HEK293T (cell line): ENCODE results near the gene TKFC.

Experiments used
- CTCF ChIA-PET: fragments of 350-600 bp; formaldehyde crosslinking; extraction: SDS; loops from one replicate; lab custom pipeline; 2021; ENCODE audit warnings: antibody characterized with exemption, inconsistent platforms; lab: Yijun Ruan, JAX
- POLR2A ChIA-PET: fragments of 350-600 bp; formaldehyde crosslinking; extraction: SDS; loops from one replicate; lab custom pipeline; 2020; ENCODE audit warnings: antibody characterized with exemption, inconsistent platforms; lab: Yijun Ruan, JAX
- DNase-seq: peaks from one replicate; pipeline ENCODE4 v3.0.0; 2012; ENCODE audit warnings: mixed read lengths; ENCODE audit errors: extremely low spot score
- ARNT ChIP-seq: fragments of 450-650 bp; IDR thresholded peaks from 2 replicates; pipeline ENCODE4 v1.6.1; 2017; ENCODE audit warnings: mild to moderate bottlenecking
- BHLHE40 ChIP-seq: fragments of 450-650 bp; IDR thresholded peaks from 2 replicates; pipeline ENCODE4 v1.6.1; 2016; ENCODE audit warnings: mild to moderate bottlenecking, moderate library complexity, borderline replicate concordance
- CTBP1 ChIP-seq: fragments of 450-650 bp; IDR thresholded peaks from 2 replicates; pipeline ENCODE4 v1.6.1; 2016; ENCODE audit warnings: borderline replicate concordance
- ELF4 ChIP-seq: fragments of 450-650 bp; IDR thresholded peaks from 2 replicates; pipeline ENCODE4 v1.6.1; 2017; ENCODE audit warnings: antibody characterized with exemption
- FOXA1 ChIP-seq: fragments of 450-650 bp; IDR thresholded peaks from 2 replicates; pipeline ENCODE4 v1.6.1; 2016; ENCODE audit warnings: mild to moderate bottlenecking
- FOXK2 ChIP-seq: fragments of 450-650 bp; IDR thresholded peaks from 2 replicates; pipeline ENCODE4 v1.6.1; 2016; ENCODE audit warnings: mild to moderate bottlenecking
- FOXM1 ChIP-seq: fragments of 450-650 bp; IDR thresholded peaks from 2 replicates; pipeline ENCODE4 v1.6.1; 2017; ENCODE audit warnings: mild to moderate bottlenecking, borderline replicate concordance
- HDGF ChIP-seq: fragments of 450-650 bp; IDR thresholded peaks from 2 replicates; pipeline ENCODE4 v1.6.1; 2017; ENCODE audit warnings: antibody characterized with exemption, borderline replicate concordance
- L3MBTL2 ChIP-seq: fragments of 450-650 bp; conservative IDR thresholded peaks from 2 replicates; pipeline ENCODE4 v1.6.1; 2016; ENCODE audit warnings: mild to moderate bottlenecking
- LEF1 ChIP-seq: fragments of 450-650 bp; IDR thresholded peaks from 2 replicates; pipeline ENCODE4 v1.6.1; 2017; ENCODE audit warnings: mild to moderate bottlenecking, borderline replicate concordance
- NFRKB ChIP-seq: fragments of 450-650 bp; IDR thresholded peaks from 2 replicates; pipeline ENCODE4 v1.6.1; 2016; ENCODE audit warnings: mild to moderate bottlenecking, moderate library complexity
- PKNOX1 ChIP-seq: fragments of 450-650 bp; IDR thresholded peaks from 2 replicates; pipeline ENCODE4 v1.6.1; 2016
- SP1 ChIP-seq: fragments of 450-650 bp; IDR thresholded peaks from 2 replicates; pipeline ENCODE4 v1.6.1; 2017
- SUZ12 ChIP-seq: fragments of 450-650 bp; IDR thresholded peaks from 2 replicates; pipeline ENCODE4 v1.6.1; 2016; ENCODE audit warnings: mild to moderate bottlenecking
- TARDBP ChIP-seq: fragments of 450-650 bp; IDR thresholded peaks from 2 replicates; pipeline ENCODE4 v1.6.1; 2016
- ZNF384 ChIP-seq: fragments of 450-650 bp; IDR thresholded peaks from 2 replicates; pipeline ENCODE4 v1.6.1; 2016

The TKFC gene, protein sequence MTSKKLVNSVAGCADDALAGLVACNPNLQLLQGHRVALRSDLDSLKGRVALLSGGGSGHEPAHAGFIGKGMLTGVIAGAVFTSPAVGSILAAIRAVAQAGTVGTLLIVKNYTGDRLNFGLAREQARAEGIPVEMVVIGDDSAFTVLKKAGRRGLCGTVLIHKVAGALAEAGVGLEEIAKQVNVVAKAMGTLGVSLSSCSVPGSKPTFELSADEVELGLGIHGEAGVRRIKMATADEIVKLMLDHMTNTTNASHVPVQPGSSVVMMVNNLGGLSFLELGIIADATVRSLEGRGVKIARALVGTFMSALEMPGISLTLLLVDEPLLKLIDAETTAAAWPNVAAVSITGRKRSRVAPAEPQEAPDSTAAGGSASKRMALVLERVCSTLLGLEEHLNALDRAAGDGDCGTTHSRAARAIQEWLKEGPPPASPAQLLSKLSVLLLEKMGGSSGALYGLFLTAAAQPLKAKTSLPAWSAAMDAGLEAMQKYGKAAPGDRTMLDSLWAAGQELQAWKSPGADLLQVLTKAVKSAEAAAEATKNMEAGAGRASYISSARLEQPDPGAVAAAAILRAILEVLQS

DNA sequence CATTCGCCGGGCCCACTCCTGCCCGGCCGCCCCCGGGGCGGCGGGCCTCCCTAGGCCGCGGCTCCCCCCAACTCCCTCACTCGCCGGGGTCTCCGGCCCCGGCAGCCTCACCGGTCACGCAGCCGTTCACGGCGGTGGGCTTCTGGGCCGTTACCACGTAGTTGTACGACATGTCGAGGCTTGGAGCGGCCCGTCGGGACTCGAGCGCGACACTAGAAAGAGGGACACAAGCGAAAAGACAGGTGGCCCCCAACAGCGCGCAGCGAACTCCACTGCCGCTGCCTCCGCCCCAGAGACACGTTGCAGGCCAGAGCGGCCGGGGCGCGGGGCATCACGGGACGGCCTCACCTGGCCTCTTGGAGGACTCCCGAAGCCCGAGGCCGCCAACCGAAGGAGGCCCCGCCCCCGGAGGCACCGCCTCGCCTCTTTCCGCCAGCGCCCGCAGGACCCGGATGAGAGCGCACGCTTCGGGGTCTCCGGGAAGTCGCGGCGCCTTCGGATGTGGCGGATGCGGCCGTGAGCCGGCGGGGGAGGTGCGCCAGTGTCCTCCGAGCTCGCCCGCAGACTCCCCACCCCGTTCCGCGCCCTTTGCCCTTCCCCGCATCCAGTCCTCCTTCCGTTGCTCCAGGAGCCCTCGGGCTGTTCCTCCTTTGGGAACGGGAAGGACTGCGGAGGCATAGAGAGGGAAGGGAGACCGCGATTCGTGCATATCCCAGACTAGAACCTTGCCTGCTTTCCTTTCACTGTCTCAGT lies at the start of gene TKFC, which contains the start of gene DDB1:
TKFC (plus strand) TSS at position 432 of the 753 bp plus-strand sequence. CDS start 1,501 bp downstream, outside the sequence.
DDB1 (minus strand) TSS at position 309 of the 753 bp plus-strand sequence; CDS start at position 172, 137 bp downstream.
- CTCF ChIA-PET: interaction anchor here (0.9 to 2.0 kb wide), 2 partner anchors 29 to 52 kb away, joined by 3 to 27 read pairs; partner anchors contain the start of genes CYB561A3 and TMEM138
- TF ChIP-seq FOXM1 (no peak), SUZ12 (no peak)
- peak; percentile 97 for DNase-seq
- POLR2A ChIA-PET: interaction anchor here (1.0 to 7.2 kb wide), 8 partner anchors 13 to 420 kb away, joined by 6 to 103 read pairs (median 9); partner anchors contain the start of genes CPSF7, CYB561A3, SDHAF2 and TMEM109

DNA sequence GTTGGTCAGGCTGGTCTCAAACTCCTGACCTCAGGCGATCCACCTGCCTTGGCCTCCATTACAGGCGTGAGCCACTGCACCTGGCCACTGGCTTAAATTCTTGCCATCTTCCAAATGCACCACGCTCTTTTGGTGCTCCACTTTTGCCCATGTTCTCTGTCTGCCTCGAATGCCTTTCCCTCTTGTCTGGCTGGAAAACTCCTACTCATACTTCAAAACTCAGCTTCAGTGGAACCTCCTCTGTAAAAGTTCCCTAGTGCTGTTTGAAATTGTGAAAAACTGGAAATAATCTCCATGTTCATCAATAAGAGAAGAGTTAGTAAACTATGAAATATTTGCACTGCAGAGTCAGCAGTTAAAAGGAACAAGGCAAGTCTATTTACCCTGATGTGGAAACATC lies 49.4 kb upstream of the TKFC start:
- TF ChIP-seq TARDBP (no peak), FOXM1 (no peak), BHLHE40 (no peak), FOXA1 (no peak), FOXK2 (no peak), L3MBTL2 (no peak), HDGF (no peak), ARNT (no peak), LEF1 (no peak), SP1 (no peak)
- ChIA-PET CTCF (no interaction called here), POLR2A (no interaction called here)
- DNase-seq: no peak

DNA sequence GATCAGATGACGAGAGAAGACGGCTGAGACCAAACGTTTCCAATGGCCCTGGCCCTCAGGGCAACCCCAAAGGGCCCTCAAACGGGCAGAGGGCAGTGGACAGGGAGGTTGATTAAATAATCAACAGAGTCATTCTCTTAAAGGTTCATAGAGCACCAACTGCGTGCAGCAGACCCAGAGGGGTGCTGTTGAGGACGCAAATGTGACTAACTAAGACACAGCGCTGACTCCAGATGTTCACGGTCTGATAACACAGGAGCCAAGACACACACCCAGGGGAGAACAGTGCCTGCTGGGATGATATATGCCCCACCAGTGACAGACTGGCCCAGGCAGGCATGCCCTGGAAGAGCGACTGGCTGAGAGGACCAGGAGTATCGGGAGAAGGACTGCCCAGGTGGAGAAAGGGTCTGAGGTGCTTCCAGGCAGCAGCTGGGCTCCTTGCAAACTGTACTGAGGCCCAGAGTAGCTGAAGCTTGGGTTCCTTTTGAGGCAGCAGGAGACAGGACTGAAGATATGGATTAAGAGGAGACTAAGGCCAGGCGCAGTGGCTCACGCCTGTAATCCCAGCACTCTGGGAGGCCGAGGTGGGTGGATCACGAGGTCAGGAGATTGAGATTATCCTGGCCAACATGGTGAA lies 45.6 kb upstream of the TKFC start:
- no peak for DNase-seq
- ChIA-PET CTCF (no interaction called here), POLR2A (no interaction called here)
- TF ChIP-seq SUZ12: no peak
- TF ChIP-seq BHLHE40: no peak
- no peak for TF ChIP-seq FOXM1
- no peak for TF ChIP-seq FOXK2
- no peak for TF ChIP-seq PKNOX1
- no peak for TF ChIP-seq CTBP1
- no peak for TF ChIP-seq LEF1
- TF ChIP-seq HDGF: no peak
- TF ChIP-seq SP1: no peak
- TF ChIP-seq ARNT: no peak
- no peak for TF ChIP-seq FOXA1
- TF ChIP-seq L3MBTL2: no peak
- TF ChIP-seq ELF4: no peak
- no peak for TF ChIP-seq NFRKB
- TF ChIP-seq TARDBP: no peak
- TF ChIP-seq ZNF384: no peak

DNA sequence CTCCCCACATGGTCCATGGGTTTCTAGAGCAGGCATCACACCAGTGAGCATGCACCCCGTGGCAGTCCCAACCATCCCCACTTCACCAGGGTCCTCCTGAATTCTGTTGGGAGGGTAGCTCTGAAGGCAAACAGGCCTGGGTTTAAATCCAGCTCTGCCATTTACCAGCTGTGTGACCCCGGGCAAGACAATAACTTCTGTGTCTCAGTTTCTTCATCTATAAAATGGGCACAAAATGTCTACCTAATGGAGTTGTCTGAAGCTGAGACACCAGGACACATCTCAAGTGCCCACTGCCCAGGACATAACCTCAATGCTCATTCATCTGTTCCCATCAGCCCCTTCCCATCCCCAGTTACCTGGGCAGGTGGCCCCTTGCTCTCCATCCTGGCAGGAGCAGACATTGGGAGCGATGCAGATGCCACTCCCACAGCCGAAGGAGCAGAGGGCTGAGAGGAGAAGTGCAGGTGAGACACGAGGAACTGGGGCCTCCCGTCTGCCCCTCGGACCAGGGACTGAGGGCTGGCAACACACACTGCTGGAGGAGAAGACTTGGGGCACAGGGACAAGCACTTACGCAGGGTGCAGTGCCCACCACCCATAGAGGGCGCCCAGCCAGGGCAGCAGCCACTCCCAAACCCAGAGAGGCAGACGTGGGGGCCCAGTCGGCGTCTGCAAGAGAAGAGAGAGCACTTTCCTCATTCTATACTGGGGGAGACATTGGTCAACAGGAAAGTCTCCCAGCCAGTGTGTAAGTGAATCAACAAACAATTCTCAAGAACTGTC lies 41.9 kb upstream of the TKFC start:
- TF ChIP-seq PKNOX1: no peak
- TF ChIP-seq HDGF: no peak
- TF ChIP-seq ARNT: no peak
- no peak for TF ChIP-seq TARDBP
- TF ChIP-seq CTBP1: no peak
- no peak for TF ChIP-seq BHLHE40
- no peak for DNase-seq
- ChIA-PET POLR2A (no interaction called here), CTCF (no interaction called here)

DNA sequence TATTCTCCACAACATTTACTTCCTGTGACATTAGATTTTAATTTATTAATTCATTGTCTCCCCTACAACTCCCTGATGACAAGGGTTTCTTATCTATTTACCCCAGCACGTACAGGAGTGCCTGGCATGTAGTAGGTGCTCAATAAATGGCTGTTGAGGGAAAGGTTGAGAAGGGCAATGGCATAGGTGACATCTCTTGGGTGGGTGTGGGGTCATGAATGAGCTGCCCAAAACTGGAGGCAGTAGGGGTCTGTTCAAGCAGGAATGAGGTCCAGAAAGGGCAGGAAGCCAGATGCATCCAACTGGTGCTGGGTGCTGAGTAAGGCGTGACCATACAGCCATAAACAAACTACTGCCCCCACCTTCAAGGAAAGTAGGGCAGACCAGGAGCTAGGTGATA lies 40.7 kb upstream of the TKFC start:
- TF ChIP-seq LEF1: no peak
- no peak for TF ChIP-seq NFRKB
- no peak for TF ChIP-seq ARNT
- no peak for TF ChIP-seq PKNOX1
- TF ChIP-seq TARDBP: no peak
- TF ChIP-seq ELF4: no peak
- TF ChIP-seq SP1: no peak
- TF ChIP-seq BHLHE40: no peak
- no peak for TF ChIP-seq FOXM1
- TF ChIP-seq HDGF: no peak
- no peak for TF ChIP-seq L3MBTL2
- TF ChIP-seq FOXA1: no peak
- TF ChIP-seq FOXK2: no peak
- POLR2A ChIA-PET: no interaction called here
- CTCF ChIA-PET: no interaction called here
- DNase-seq: no peak
